PC-3 (cell line): ENCODE data around the gene GPC5.

Experiments
- EZH2 ChIP-seq: fragments of 300-600 bp; sonication (generic); IDR thresholded peaks from one replicate; pipeline ENCODE4 v1.6.1; 2017; ENCODE audit warnings: antibody characterized with exemption, mild to moderate bottlenecking, low read length; ENCODE audit not compliant: unreplicated experiment
- EZH2phosphoT487 ChIP-seq: fragments of 300-600 bp; sonication (generic); IDR thresholded peaks from 2 replicates; pipeline ENCODE4 v1.6.1; 2018; ENCODE audit warnings: mild to moderate bottlenecking, antibody characterized with exemption, low read length, borderline replicate concordance
- TF ChIP-seq, protein P1 (sequence below): fragments of 300-600 bp; sonication (generic); conservative IDR thresholded peaks from 2 replicates; pipeline ENCODE4 v1.5.1; 2017; ENCODE audit warnings: antibody characterized with exemption, low read depth, mild to moderate bottlenecking, low read length

- TF ChIP-seq, protein P1, sequence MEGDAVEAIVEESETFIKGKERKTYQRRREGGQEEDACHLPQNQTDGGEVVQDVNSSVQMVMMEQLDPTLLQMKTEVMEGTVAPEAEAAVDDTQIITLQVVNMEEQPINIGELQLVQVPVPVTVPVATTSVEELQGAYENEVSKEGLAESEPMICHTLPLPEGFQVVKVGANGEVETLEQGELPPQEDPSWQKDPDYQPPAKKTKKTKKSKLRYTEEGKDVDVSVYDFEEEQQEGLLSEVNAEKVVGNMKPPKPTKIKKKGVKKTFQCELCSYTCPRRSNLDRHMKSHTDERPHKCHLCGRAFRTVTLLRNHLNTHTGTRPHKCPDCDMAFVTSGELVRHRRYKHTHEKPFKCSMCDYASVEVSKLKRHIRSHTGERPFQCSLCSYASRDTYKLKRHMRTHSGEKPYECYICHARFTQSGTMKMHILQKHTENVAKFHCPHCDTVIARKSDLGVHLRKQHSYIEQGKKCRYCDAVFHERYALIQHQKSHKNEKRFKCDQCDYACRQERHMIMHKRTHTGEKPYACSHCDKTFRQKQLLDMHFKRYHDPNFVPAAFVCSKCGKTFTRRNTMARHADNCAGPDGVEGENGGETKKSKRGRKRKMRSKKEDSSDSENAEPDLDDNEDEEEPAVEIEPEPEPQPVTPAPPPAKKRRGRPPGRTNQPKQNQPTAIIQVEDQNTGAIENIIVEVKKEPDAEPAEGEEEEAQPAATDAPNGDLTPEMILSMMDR, result no peak
- no peak for TF ChIP-seq EZH2
- no peak for TF ChIP-seq EZH2phosphoT487
Measured at GRCh38 chr13:92488249-92488852, 1089.9 kb downstream of the GPC5 start.
